Measurements from ENCODE around the gene NFKB1.

Gene NFKB1

DNA sequence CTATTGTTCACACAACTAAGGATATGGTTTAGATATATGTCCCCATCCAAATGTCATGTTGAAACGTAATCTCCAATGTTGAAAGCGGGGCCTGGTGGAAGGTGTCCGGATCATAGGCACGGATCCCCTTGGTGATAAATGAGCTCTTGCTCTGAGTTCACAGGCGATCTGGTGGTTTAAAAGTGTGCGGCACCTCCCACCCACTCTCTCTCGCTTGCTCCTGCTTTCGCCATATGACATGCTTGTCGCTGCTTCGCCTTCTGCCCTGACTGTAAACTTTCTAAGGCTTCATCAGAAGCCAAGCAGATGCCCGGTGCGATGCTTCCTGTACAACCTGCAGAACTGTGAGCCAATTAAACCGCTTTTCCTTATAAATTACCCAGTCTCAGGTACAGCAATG, 128.5 kb downstream of the NFKB1 start:
- DNase-seq (ENCODE audit: low read depth): no peak

DNA sequence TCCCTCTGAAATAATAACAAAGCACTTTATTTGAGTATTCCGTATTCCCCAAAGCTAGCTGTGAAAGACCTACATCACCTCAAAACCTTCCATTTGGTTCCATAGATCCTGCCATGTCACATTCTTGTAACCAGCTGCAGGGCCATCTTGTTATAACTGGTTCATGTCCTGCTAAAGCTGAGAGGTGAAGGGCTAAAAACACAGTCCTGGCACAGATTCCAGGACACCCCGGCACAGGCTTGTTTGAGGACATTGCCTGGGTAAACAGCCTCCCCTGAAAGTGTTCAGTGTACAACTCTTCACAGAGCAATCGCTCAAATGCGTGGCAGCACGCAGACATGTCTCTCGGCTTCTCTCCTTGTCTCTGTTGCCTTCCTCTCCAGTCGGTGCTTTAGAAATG, 130.5 kb downstream of the NFKB1 start:
- no peak for DNase-seq (ENCODE audit: low read depth)

DNA sequence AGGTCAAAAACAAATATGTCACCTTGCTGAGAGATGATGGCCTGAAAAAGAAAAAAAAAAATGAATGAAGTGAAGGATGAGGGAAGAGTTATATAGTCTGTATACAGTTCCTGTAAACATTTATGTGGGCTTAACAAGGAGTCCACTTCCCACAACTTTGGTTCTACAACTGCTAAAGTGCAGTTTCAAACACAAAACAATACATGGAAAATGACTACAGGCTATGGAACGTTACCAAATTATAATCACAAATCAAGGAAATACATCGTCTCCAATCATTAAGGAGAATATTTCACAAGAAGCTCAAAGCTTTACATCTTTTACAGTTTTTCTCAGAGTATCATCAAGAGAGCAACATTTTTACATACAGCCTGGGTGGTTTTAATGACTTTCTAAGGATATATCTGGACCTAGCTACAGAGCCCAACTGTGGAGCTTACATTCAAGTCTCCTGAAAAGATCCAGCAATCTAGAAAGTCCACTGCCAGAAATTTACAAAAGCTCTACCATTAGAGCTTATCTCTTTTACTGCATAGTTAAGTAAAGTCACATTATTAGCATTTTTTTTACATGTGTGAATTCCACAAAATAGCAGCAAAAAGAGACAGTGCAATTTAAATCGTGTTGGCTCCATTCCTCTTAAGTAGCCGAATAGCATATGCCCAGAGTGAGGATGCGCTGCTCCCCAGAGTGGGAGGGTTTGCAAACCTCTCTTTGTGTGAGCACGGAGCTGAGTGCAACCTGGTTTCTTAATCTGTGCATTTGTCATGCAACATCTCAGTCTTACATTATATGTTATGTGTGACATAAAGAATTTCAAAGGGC, 131.3 kb downstream of the NFKB1 start:
- no peak for DNase-seq (ENCODE audit: low read depth)

DNA sequence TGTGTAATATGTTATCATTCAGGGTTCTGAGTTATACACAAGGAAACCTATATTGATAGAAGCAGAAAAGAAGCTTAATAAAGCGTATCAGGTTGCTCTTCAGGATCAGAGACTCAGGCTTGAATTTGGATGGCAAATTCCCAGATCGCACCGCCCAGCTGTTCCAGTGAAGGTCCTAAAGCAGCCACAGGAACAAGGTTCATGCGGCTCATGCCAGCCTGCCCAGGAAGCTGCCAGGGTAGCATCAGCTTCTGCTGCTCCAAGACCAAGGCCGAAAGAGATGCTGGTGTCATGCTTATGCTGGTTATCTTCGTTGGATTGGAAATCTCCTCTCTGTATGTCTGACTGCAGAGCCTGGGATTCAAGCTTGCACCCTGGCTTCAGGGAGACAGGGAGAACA, 131.9 kb downstream of the NFKB1 start:
- DNase-seq (ENCODE audit: low read depth): no peak

DNA sequence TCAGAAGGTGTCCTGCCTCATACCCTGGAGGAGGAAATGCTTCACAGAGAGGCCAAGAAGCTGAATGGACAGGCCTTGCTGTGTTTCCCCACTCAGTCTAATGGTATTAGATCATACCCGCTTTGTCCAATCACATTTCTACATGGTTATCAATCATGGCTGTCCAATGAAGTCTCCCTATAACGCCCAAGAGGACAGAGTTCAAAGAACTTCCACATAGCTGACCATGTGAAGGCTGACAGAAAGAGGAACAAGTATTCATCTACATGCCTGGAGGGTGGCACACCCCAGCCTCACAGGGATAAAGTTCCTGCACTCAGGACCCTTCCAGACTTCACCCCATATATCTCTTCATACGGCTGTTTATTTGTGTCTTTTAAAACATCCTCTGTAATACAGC, 136.2 kb downstream of the NFKB1 start:
- no peak for DNase-seq (ENCODE audit: low read depth)

DNA sequence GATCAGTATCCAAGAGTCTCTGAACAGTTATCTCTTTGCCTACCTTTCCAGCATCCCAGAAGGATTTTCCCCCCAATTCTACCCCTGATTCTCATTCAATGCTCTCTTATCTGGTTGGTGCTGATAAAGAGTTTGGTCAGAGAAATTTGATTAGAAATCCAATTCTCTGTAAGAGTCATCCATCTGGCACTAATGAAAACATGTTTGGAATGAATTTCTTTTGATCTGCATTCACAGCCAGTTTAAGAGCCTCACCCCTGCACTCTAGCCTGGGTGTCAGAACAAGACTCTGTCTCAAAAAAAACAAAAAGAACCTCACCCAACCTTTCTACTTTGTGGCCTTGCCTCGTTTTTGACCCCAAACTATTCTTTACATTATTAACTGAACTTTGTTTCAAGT, 137.5 kb downstream of the NFKB1 start:
- DNase-seq (ENCODE audit: low read depth): no peak

DNA sequence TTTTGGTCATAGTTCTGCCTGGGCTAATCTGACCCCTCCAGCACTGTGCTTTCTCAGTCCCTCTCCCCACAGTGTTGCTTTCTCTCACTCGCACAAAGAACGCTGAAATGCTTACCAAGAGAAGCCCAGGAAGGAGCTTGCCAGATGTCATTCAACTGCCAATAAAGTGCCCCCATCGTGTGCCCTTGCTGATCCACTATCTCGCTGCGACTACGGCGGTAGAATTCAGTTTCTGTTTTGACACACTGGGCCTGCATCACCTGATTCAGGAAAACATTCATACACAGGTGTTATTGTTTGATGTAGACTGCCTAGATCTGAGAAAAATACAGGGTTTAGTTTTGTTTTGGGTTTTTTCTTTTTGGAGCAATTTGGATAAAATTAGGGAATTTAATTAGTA, 138.4 kb downstream of the NFKB1 start:
- no peak for DNase-seq (ENCODE audit: low read depth)

DNA sequence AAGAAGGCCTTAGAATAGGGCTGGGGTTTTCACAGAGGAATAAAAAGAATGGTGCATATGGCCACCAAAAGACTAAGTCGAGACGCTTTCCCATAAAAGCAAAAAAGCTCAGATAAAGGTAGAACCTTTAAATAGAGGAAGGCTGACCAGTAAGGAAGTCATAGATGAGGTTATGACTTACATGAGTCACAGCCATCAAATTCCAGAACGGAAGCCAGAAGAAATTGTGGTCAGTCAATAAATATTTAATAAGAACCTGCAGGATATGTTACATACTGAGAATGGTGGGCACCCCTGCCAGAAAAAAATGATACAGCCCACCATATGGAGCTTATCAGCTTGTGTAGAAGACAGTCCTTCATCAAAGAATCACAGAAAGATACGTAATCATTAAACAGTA, 139.5 kb downstream of the NFKB1 start:
- no peak for DNase-seq (ENCODE audit: low read depth)

DNA sequence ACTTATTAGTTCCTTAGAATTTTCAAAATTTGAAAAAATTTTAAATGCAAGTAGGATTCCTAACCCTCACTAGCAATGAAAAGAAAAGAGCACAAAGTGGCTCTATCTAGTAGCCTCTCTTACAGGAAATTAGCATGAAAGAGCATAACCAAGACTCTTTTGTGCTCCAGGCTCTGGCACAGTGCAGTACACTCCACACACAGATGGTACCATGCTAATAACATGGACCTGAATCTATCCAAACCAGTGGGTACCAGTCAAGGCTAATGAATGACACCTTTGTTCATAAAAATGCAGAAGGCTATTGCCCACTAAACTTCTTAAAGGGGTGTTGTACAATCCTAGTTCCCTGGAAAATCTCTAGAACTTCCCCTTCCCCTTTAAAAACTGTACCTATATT, 140.6 kb downstream of the NFKB1 start:
- no peak for DNase-seq (ENCODE audit: low read depth)

DNA sequence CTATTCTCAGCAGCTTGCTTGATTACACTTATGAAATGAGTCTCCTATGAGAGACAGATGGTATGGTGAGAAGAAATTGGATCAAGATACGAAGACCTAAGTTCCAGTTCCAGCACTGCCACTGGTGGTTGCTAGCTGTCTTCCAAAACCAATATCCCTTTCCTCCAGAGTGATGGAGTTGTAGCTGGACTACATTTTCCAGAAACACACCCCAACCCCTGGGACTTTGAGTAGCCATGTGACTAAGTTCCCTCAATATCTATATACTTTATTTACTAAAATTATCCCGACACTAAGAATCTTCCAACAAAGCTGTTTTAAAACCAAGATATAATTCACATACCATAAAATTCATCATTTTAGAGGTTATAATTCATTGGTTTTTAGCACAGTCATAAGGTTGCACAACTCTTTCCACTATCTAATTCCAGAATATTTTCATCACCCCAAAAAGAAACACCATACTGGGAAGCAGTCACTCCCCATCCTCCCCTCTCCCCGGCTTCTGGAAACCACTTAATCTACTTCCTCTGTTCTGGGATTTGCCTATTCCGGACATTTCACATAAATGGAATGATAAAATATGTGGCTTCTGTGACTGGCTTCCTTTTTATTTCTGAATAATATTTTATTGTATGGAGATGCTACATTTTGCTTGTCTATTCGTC, 141.6 kb downstream of the NFKB1 start:
- DNase-seq (ENCODE audit: low read depth): no peak

DNA sequence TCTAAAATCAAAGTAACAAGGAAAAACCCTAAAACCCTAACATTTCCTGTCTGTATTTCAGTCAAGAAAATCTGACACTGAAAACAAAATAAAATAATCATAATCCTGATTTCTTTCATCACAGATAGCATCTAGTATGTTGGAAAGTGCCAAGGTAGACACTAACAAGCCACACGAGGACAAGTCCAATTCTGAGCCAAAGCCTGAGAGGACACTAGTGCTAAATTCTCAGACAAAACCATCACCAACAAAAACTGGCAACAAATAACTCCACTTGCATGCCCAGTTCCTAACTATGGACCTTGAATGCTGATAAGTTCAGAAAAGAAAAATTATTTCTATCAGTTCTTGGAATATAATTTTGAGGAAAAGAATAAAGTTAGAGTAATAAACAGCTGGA, 146.0 kb downstream of the NFKB1 start:
- no peak for DNase-seq (ENCODE audit: low read depth)

DNA sequence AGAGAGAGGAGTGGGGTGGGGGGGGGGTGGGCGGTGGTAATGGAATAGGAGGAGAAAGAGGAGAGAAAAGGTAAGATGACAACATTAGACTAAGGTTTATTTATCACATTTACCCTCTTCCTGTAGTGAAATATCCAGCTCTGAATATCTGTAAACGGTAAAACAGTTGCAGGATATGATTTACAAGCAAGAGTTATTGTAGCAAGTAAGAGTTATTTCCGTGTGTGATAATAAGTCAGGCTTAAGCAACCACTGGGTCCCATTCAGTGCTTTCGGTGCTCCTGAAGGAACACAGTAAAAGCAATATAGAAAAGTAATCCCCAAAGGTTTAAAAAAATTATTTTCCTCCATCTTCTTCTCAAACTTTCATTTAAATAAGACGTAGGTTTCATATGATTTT, 156.0 kb downstream of the NFKB1 start:
- DNase-seq (ENCODE audit: low read depth): no peak

DNA sequence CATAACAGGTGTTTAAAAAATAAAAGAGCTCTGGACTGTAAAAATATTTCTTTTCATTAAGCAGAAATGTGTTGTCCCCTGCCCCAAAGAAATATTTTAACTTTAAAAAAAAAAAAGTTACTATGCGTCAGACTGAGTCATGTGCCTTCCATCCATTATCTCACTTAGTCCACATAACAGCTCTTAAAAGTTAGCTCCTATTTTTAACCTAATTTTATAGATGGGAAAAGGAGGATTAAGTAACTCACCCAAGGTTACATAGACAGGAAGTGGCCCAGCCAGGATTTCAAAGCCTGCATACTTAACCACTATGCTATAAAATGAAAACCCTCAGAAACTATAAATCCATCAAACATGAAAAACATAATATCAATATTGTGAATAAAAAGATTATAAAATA, 161.9 kb downstream of the NFKB1 start:
- DNase-seq (ENCODE audit: low read depth): peak; percentile 50

DNA sequence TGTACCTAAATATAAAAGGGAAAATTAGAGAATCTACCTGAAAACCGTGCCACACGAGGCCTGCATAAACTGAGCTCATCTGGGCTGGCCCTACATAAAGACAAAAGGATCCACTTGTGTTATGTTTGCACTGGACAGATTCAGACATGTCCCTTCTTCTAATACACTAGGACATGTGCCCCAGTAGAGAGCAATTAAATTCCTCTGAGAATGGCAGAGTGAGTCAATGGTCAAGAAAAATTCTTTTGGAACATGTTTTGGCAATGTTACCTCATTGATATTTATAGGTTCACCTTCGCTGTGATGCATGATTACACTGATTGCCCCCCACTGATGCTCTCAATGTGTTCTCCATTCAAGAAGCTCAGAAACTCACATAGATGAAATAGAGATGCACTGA, 164.4 kb downstream of the NFKB1 start:
- no peak for DNase-seq (ENCODE audit: low read depth)

Measured in GM04503 (cell line).